Measurements from ENCODE around the gene HPN. TPM values are rescaled to one million over a fixed set of nuclear protein-coding genes. Genes with fewer than 3 reads are reported as not detected.

The HPN gene
- total and polyA plus RNA-seq, 2 experiments from 2014 or later: 21.3 to 36.2 TPM

DNA sequence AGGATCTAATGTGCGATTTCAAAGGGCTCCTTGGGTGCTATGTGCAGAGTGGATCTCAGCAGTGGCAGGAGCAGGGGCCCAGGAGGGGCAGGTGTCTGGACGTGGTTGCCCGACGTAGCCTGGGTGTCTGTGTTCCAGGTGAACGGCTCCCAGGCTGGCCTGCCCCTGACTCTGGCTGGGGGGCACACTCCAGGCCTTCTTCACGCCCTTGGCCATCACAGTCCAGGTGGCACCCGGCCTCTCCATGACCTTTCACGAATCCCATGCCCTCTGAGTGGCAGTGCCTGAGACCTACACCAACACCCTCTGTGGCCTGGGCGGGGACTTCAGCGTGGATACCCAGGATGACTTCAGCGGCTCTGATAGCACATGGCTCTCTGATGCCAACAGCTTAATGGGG, 62.8 kb downstream of the HPN start:
- no peaks in the 10 kb centered on the region for H3K9me3 ChIP-seq (ENCODE audit: low read depth)
- H3K4me1 ChIP-seq (ENCODE audit: low read depth): no peaks in the 10 kb centered on the region
- H3K27ac ChIP-seq: no peak overlapping the region
- no peak for TF ChIP-seq CTCF (IDR thresholded peaks at IDR 0.05; ENCODE audit: low read depth, low read length)
- H3K4me3 ChIP-seq: no peak overlapping the region
- no peak for DNase-seq (ENCODE audit: low read depth in 1 of 2, low spot score in 1 of 2)
- no peaks in the 10 kb centered on the region for H3K36me3 ChIP-seq
- H3K27me3 ChIP-seq: no peaks in the 10 kb centered on the region

DNA sequence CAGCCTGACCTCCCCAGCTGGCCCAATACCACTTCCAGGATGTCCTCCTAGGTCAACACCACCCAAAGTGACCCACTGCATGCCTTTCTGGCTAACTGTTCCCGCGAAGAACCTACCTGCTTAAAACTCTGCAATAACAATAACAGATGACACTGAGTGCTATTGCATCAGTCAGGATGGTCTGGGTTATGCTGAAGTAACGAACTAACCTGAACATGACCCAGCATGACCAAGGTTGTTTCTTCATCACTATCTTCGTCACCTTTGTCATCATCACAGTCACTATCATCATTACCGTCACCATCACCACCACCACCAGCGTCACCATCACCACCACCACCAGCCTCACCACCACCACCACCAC, 63.5 kb downstream of the HPN start:
- Histone ChIP-seq H3K36me3 (no peaks in the 10 kb centered on the region), H3K4me3 (no peak overlapping the region), H3K9me3 (ENCODE audit: low read depth) (no peaks in the 10 kb centered on the region), H3K27ac (no peak overlapping the region), H3K4me1 (ENCODE audit: low read depth) (no peaks in the 10 kb centered on the region), H3K27me3 (no peaks in the 10 kb centered on the region)
- no peak for TF ChIP-seq CTCF (IDR thresholded peaks at IDR 0.05; ENCODE audit: low read depth, low read length)
- DNase-seq (ENCODE audit: low read depth in 1 of 2, low spot score in 1 of 2): no peak

DNA sequence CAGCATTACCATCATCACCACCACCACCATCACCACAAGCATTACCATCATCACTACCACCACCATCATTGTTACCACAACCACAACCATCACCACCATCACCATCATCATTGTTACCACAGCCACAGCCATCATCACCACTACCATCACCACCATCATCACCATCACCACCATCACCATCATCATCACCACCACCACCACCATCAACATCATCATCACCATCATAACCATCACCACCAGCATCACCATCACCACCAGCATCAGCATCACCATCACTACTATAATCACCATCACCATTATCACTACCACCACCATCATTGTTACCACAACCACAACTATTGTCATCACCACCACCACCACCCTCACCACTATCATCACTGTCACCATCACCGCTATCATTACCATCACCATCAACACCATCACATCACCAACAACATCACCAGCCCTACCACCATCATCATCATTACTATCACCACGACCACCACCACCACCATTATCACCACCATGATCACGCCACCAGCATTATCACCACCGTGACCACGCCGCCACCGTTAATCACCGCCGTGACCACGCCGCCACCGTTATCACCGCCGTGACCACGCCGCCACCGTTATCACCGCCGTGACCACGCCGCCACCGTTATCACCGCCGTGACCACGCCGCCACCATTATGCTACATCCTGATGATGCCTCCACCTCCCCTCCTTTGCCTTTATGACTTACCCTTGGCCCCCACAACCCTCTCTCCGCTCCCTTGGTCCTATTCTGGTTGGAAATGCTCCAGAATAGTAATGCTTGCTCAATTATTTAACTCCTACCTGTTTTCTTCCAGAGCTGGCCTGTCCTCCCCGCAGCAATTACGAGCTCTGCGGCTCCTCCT, 64.1 kb downstream of the HPN start:
- H3K4me1 ChIP-seq (ENCODE audit: low read depth): no peaks in the 10 kb centered on the region
- no peaks in the 10 kb centered on the region for H3K9me3 ChIP-seq (ENCODE audit: low read depth)
- TF ChIP-seq CTCF (IDR thresholded peaks at IDR 0.05; ENCODE audit: low read depth, low read length): no peak
- DNase-seq (ENCODE audit: low read depth in 1 of 2, low spot score in 1 of 2): no peak
- H3K27me3 ChIP-seq: no peaks in the 10 kb centered on the region
- H3K36me3 ChIP-seq: no peaks in the 10 kb centered on the region
- no peak overlapping the region for H3K27ac ChIP-seq
- no peak overlapping the region for H3K4me3 ChIP-seq

DNA sequence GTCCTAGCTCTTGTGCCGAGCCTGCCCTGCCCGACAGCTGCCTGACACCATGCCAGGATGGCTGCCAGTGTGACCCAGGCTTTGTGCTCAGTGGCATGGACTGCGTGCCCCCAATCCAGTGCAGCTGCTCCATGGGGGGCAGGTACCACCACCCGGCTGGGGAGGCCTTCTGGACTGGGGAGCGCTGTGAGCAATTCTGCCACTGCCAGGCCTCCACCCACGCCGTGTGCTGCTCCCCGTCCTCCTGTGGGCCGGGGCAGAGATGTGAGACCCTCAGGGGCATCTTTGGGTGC, 64.7 kb downstream of the HPN start:
- Histone ChIP-seq H3K4me1 (ENCODE audit: low read depth) (no peaks in the 10 kb centered on the region), H3K27me3 (no peaks in the 10 kb centered on the region), H3K36me3 (no peaks in the 10 kb centered on the region), H3K9me3 (ENCODE audit: low read depth) (no peaks in the 10 kb centered on the region), H3K27ac (no peak overlapping the region), H3K4me3 (no peak overlapping the region)
- no peak for TF ChIP-seq CTCF (IDR thresholded peaks at IDR 0.05; ENCODE audit: low read depth, low read length)
- no peak for DNase-seq (ENCODE audit: low read depth in 1 of 2, low spot score in 1 of 2)

DNA sequence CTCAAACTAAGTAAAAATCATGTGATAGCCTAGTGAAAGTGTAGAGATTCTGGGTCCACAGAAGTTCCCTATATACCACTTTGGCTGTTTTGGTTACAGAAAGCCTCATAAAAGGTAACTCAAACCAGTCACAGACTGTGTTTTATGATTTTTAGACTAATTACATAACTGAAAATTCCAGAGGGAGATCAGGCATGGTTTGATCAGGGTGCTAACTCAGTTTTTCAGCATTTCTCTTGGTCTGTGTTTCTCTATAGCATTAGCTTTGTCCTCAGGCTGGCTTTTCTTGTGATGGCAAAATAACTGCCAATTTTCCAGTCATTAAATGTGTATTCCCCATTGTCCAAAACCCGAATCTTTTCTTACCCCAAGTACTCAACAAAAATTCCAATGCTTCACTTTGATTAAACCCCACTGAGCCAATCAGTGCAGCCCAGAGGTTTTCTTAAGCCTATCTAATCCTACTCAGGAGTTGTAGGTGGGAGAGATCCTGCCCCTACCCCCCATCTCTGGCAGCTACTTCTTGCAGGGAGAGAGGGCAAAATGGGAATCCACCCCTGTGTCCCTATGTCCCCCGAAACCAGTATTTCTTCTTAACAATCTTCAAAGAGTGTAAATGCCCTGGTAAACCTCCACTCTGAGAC, 65.5 kb downstream of the HPN start:
- Histone ChIP-seq H3K27ac (no peak overlapping the region), H3K27me3 (no peaks in the 10 kb centered on the region), H3K9me3 (ENCODE audit: low read depth) (no peaks in the 10 kb centered on the region), H3K36me3 (no peaks in the 10 kb centered on the region), H3K4me3 (no peak overlapping the region), H3K4me1 (ENCODE audit: low read depth) (no peaks in the 10 kb centered on the region)
- no peak for DNase-seq (ENCODE audit: low read depth in 1 of 2, low spot score in 1 of 2)
- no peak for TF ChIP-seq CTCF (IDR thresholded peaks at IDR 0.05; ENCODE audit: low read depth, low read length)

Measured in cardiac muscle cell (in vitro differentiated cells and primary cell).